Measurements from ENCODE around the gene HDAC11. TPM values are rescaled to one million over a fixed set of nuclear protein-coding genes. Genes with fewer than 3 reads are reported as not detected.
"Not testable (repeated sequence)": the region's sequence is repeated elsewhere in the genome, so short reads cannot be mapped to it uniquely, and the experiment has no call there.

The HDAC11 gene
- total and polyA plus RNA-seq, 4 donors = 12.3 to 17.3 (median 15.0) TPM

GRCh38 chr3:13433912-13434311 lies 46.2 kb upstream of the HDAC11 start:
- TF ChIP-seq CTCF (IDR thresholded peaks at IDR 0.05; ENCODE audit: control extremely low read depth, extremely low read depth) = no peak
- 89 to 95% methylated on average over 5 of the region's 5 CpGs for WGBS, 2 donors

GRCh38 chr3:13436213-13436612 lies 43.9 kb upstream of the HDAC11 start:
- ATAC-seq (ENCODE audit: insufficient read depth, low FRiP score); H3K27me3 ChIP-seq (ENCODE audit: control insufficient read depth in 3 of 3, insufficient read depth in 3 of 3, low read length in 2 of 3); H3K4me1 ChIP-seq (ENCODE audit: control insufficient read depth in 5 of 5, insufficient read depth in 5 of 5, low read length in 5 of 5); H3K27ac ChIP-seq (ENCODE audit: low read depth in 1 of 2, low read length in 1 of 2); H3K4me3 ChIP-seq; DNase-seq; H3K36me3 ChIP-seq (ENCODE audit: control insufficient read depth in 4 of 4, insufficient read depth in 4 of 4, low read length in 4 of 4); H3K9ac ChIP-seq (ENCODE audit: insufficient read depth in 1 of 2, low read length in 2 of 2); H3K9me3 ChIP-seq (ENCODE audit: control insufficient read depth in 4 of 4, insufficient read depth in 3 of 4, low read length in 3 of 4): not testable (repeated sequence)
- 86 to 93% methylated on average over 4 of the region's 4 CpGs for WGBS, 2 donors

More at GRCh38 chr3:13433912-13434311, 46.2 kb upstream of the HDAC11 start:
- H3K4me3 ChIP-seq = no peak overlapping the region
- H3K9me3 ChIP-seq (ENCODE audit: control insufficient read depth in 4 of 4, insufficient read depth in 3 of 4, low read length in 3 of 4) = no peaks in the 10 kb centered on the region
- H3K9ac ChIP-seq (ENCODE audit: insufficient read depth in 1 of 2, low read length in 2 of 2) = no peak overlapping the region
- no peaks in the 10 kb centered on the region for H3K4me1 ChIP-seq (ENCODE audit: control insufficient read depth in 5 of 5, insufficient read depth in 5 of 5, low read length in 5 of 5)
- ATAC-seq (ENCODE audit: insufficient read depth, low FRiP score) (no peak), DNase-seq (no peak)
- no peak overlapping the region for H3K27ac ChIP-seq (ENCODE audit: low read depth in 1 of 2, low read length in 1 of 2)
- no peaks in the 10 kb centered on the region for H3K27me3 ChIP-seq (ENCODE audit: control insufficient read depth in 3 of 3, insufficient read depth in 3 of 3, low read length in 2 of 3)
- H3K36me3 ChIP-seq (ENCODE audit: control insufficient read depth in 4 of 4, insufficient read depth in 4 of 4, low read length in 4 of 4) = no peaks in the 10 kb centered on the region

GRCh38 chr3:13440204-13440817 lies 39.8 kb upstream of the HDAC11 start:
- DNase-seq (no peak), ATAC-seq (ENCODE audit: insufficient read depth, low FRiP score) (no peak)
- Histone ChIP-seq H3K9me3 (ENCODE audit: control insufficient read depth in 4 of 4, insufficient read depth in 3 of 4, low read length in 3 of 4) (no peaks in the 10 kb centered on the region), H3K9ac (ENCODE audit: insufficient read depth in 1 of 2, low read length in 2 of 2) (no peak overlapping the region), H3K4me1 (ENCODE audit: control insufficient read depth in 5 of 5, insufficient read depth in 5 of 5, low read length in 5 of 5) (no peaks in the 10 kb centered on the region), H3K4me3 (no peak overlapping the region), H3K27me3 (ENCODE audit: control insufficient read depth in 3 of 3, insufficient read depth in 3 of 3, low read length in 2 of 3) (no peaks in the 10 kb centered on the region), H3K36me3 (ENCODE audit: control insufficient read depth in 4 of 4, insufficient read depth in 4 of 4, low read length in 4 of 4) (no peaks in the 10 kb centered on the region), H3K27ac (ENCODE audit: low read depth in 1 of 2, low read length in 1 of 2) (no peak overlapping the region)
- 67 to 69% methylated on average over 4 of the region's 4 CpGs for WGBS, 2 donors
- no peak for TF ChIP-seq CTCF (IDR thresholded peaks at IDR 0.05; ENCODE audit: control extremely low read depth, extremely low read depth)

GRCh38 chr3:13442882-13443281 lies 37.2 kb upstream of the HDAC11 start:
- not testable (repeated sequence) for H3K9me3 ChIP-seq (ENCODE audit: control insufficient read depth in 4 of 4, insufficient read depth in 3 of 4, low read length in 3 of 4); H3K4me3 ChIP-seq; H3K27me3 ChIP-seq (ENCODE audit: control insufficient read depth in 3 of 3, insufficient read depth in 3 of 3, low read length in 2 of 3); H3K27ac ChIP-seq (ENCODE audit: low read depth in 1 of 2, low read length in 1 of 2); H3K4me1 ChIP-seq (ENCODE audit: control insufficient read depth in 5 of 5, insufficient read depth in 5 of 5, low read length in 5 of 5); H3K9ac ChIP-seq (ENCODE audit: insufficient read depth in 1 of 2, low read length in 2 of 2); H3K36me3 ChIP-seq (ENCODE audit: control insufficient read depth in 4 of 4, insufficient read depth in 4 of 4, low read length in 4 of 4); ATAC-seq (ENCODE audit: insufficient read depth, low FRiP score); DNase-seq
- 93 to 95% methylated on average over 2 of the region's 2 CpGs for WGBS, 2 donors

Measured in lung (tissue), 12 donors.